ENCODE results near the gene QKI.
A peak's percentile ranks its signal among the peaks of the same experiment; 100 is the strongest.

The QKI gene

GRCh38 chr6:163617549-163617948 lies 203.0 kb downstream of the QKI start:
- no peak for DNase-seq (ENCODE audit: low read depth)

GRCh38 chr6:163620101-163620500 lies 205.6 kb downstream of the QKI start:
- DNase-seq (ENCODE audit: low read depth): no peak

- no peak for DNase-seq (ENCODE audit: low read depth)
These were observed 206.3 kb downstream of the QKI start for GRCh38 chr6:163620670-163621330.

- no peak for DNase-seq (ENCODE audit: low read depth)
These were observed 210.7 kb downstream of the QKI start for GRCh38 chr6:163625265-163625664.

GRCh38 chr6:163626073-163626867 lies 211.8 kb downstream of the QKI start:
- DNase-seq (ENCODE audit: low read depth): peak; percentile 3

GRCh38 chr6:163627274-163628062 lies 212.9 kb downstream of the QKI start:
- DNase-seq (ENCODE audit: low read depth): no peak

Data from HS-27A (cell line).